GM19035 (cell line): ENCODE measurements around the gene L3MBTL2.
"Not testable (repeated sequence)": the region's sequence is repeated elsewhere in the genome, so short reads cannot be mapped to it uniquely, and the experiment has no call there.

ENCODE experiments used
- ATAC-seq: cut with Tn5 transposase; IDR thresholded peaks from one replicate; pipeline ENCODE4 v1.9.1; 2021; ENCODE audit not compliant: unreplicated experiment

Gene L3MBTL2

DNA sequence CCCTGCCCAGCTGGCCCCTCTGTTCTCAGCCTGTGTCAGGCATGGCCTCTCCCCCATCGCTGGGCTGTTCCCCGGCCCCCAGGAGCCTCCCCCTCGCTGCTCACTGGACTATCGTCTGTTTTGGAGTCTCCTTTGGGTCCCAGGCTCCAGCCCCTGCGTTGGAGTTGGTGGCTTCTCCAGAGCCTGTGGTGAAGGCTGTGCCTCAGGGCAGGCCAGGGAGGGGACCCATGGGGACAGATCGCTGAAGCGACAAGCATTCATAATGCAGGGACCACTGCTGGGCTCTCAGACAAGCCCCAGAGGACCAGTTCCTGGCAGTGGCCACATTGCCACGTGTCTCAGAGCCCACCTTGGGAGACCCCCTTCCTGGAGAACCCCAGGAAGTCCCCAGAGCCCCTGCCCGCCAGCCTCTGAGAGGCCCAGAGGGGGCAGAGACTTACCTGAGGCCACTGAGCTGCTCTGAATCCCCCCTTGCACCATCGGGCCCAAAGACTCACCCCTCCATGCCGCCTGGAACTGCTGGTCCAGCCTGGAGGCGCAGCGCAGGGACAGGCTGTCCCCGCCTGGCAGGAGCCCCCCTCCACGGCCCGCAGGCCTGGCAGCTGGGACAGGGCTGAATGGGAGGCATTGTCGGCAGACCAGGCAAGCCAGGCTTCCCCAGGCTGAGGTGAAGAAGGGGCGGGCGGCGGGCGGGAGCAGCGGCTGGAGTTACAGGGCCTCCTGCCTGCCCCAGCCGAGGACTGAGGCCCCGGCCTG lies 35.4 kb downstream of the L3MBTL2 start, which contains the start of gene CHADL:
Gene CHADL (minus strand): TSS at position 555 of the 756 bp plus-strand sequence. CDS start 50 bp downstream, at position 505.
- no peak for ATAC-seq

- no peak for ATAC-seq
These were observed 36.1 kb downstream of the L3MBTL2 start for GRCh38 chr22:41241133-41241676.

DNA sequence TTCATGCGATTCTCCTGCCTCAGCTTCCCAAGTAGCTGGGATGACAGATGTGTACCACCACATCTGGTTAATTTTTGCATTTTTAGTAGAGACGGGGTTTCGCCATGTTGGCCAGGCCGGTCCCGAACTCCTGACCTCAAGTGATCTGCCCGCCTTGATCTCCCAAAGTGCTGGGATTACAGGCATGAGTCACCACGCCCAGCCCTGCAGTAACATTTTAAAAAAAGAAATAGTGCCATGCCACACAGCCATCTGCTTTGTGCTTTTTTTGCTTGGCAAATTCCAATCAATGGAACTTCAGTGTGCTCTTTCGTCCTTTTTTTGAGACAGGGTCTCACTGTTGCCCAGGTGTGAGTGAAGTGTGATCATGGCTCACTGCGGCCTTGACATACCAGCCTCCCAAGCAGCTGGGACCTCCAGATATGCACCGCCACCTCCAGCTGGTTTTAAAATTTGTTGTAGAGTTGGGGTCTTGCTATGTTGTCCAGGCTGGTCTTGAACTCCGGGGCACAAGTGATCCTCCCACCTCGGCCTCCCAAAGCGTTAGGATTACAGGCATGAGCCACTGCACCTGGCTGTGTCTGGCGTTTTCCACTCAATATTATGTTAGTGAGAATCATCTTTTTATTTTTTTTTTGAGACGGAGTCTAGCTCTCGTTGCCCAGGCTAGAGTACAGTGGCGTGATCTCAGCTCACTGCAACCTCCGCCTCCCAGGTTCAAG lies 37.4 kb downstream of the L3MBTL2 start:
- no peak for ATAC-seq

GRCh38 chr22:41243361-41243760 lies 38.2 kb downstream of the L3MBTL2 start:
- ATAC-seq = no peak

- ATAC-seq = no peak
These were observed 40.9 kb downstream of the L3MBTL2 start for GRCh38 chr22:41245917-41246499.

DNA sequence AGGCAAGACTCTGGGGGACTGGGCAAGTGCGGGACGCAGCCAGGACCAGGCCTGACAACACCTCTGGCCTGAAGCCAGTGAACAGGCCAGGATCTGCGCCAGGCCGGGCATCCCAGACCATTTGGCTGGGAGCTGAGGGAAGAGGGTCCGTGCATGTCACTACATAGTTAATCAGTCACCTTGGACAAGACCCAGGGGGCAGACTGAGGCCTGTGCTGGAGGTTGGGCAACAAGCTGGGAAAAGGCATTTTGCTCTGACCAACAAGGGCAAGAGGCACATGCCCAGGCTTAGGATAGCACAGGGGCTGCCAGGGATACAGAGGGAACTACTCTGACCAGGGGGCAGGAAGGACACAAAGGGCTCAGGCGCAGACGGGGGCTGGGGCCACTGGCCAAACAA lies 42.6 kb downstream of the L3MBTL2 start:
- ATAC-seq = no peak

- ATAC-seq = no peak
These were observed 43.2 kb downstream of the L3MBTL2 start for GRCh38 chr22:41248314-41248713.

- no peak for ATAC-seq
These were observed 43.6 kb downstream of the L3MBTL2 start for GRCh38 chr22:41248758-41249157.

DNA sequence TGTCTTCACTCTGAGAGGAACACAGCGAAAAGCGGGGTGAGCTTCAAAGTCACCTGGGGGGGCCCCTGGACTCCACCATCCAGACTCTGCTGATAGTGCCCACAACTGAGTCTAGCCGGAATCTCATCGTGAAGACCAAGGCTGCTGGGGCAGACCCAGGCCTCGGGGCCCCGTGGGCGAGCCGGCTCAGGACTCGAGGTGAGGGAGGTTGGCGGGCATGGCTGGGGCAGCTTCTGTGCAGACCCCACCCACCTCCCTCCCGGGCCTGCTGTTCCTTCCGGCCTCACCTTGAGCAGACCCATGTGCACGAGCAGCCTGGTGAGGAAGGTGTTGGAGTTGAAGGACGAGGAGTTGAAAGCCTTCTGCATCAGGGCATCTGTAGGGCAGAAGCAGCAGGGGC lies 44.3 kb downstream of the L3MBTL2 start:
- no peak for ATAC-seq

DNA sequence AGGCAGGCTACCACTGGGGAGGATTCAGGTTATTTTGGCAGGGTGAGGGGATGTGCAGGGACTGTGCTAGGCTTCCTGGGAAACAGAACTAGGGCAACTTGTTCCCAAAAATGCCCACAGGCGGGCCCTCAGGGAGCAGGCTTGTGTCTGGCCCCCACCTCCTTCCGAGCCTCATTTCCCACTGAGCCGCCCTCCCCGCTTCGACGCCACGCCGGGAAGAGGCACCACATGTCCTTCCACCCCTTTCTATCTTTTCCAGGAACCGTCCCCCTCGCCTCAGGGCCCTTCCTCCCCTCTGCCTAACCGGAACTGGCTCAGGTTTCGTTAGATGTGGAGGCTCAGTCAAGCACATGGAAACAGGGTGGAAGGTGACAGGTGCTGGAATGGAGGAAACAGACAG lies 45.0 kb downstream of the L3MBTL2 start:
- ATAC-seq = no peak

DNA sequence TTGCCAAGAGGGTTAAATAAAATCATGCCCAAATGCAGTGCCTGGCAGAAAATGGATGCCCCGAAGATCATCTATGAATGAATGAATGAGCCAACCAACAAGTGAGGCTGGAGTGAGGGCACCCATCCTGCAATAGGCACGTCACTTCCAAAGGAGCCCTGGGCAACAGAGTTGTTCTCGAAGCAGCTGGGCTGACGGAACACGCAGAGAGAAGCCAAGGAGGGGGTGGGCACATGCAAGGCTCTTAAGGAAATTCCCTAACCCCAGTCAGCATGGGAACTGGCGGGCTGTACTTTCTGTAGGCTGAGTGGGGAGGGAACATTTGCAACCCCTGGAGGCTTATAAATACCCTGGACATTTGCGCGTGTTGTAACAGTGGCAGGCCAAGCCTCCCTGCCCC lies 47.3 kb downstream of the L3MBTL2 start:
- ATAC-seq = no peak

DNA sequence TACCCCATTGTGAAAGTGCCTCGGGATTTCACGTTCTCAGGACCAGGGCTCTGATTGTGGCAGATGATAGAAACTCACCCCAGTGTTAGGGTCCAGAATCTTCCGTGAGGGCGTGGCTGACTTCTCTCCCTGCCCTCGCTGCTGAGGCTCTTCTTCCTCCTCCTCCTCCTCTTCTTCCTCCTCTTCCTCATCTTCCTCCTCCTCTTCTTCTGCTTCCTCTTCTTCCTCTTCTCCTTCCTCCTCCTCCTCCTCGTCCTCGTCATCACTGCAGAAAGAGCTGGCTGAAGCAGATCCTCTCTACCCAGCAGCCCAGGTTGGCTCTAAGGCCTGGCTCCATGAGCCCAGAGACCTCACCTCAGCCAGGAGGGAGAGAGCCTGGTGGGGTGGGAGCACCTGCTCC lies 49.1 kb downstream of the L3MBTL2 start:
- ATAC-seq = no peak

- ATAC-seq = no peak
These were observed 51.4 kb downstream of the L3MBTL2 start for GRCh38 chr22:41256254-41257253.

DNA sequence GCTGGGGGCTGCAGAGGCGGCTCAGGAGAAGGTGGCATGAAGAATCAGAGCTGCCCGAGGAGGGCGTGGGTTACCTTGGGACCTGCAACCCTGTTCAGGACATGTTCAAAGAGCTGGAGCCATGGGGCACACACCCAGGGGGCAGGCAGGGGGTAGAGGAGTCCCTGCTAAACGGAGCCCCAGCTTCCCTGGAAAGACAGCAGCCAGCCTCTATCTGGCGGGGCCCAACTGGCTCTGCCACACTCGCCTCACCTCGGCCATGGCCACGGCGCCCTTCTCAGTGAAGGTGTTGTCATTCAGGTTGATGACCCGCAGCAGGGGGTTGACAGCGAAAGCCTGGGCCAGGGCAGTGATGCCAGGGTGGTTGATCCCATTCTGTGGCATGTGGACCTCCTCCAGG lies 52.6 kb downstream of the L3MBTL2 start:
- no peak for ATAC-seq

DNA sequence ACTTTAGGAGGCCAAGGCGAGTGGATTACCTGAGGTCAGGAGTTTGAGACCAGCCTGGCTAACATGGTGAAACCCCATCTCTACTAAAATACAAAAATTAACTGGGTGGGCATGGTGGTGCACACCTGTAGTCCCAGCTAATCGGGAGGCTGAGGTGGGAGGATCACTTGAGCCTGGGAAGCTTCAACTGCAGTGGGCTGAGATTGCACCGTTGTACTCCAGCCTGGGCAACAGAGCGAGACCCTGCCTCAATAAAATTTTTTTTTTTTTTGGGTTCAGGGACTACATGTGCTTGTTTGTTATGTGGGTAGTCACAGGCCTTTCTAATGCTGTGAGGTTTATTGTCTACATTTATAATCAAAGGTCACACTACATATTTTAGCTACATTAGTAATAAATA lies 54.6 kb downstream of the L3MBTL2 start:
- ATAC-seq = not testable (repeated sequence)

DNA sequence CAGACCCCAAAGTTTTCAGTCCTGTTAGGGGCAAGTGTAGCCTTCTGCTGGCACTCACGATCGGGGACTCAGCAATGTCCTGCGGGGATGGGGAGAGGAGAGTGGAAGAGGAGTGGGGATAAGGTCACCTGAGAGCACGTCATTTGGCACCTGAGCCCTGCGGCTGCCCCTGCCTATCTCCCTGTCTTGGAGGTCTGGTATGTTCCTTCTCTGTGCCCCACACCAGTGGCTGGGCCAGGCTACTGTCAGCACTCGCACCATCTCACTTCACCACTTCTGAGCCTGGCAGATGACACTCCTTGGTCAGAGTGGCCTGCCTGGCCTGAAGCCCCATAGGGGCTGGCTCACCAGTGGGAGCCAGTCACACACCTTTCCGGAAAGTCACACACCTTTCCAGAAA lies 55.8 kb downstream of the L3MBTL2 start:
- ATAC-seq = no peak

DNA sequence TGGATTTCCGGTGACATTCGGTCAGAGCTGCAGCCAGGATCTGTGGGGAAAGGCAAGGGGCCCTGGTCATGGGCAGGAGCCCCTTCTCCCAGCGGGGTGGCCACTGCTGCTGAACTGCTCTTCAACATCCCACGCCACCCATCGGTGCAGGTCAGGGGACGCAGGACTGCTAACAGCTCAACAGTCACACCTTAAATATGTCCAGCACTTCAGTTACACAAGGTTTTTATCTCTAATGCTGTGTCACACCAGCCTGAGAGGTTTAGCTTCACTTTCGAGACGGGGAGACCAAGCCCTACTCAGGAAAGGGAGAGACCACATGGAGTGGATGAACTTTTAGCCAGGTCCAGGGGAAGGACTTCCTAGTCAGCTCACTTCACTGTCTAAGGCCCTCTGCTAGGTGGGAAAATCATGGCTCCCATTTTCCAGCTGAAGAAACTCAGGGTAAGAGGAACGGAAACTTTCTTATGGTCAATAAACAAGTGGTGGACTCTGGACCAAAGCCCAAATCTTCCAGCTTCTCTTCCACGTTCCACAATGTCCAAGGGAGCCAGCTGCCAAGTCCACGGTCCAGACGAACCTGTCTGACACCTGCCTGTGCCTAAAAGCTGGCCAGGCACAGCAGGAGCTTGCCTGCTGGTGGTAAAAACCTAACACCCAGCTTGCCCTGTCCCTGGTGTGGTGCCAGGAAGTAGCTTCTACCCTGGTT lies 56.6 kb downstream of the L3MBTL2 start:
- ATAC-seq = no peak

GRCh38 chr22:41262250-41262765 lies 57.2 kb downstream of the L3MBTL2 start:
- no peak for ATAC-seq

- no peak for ATAC-seq
These were observed 58.6 kb downstream of the L3MBTL2 start for GRCh38 chr22:41263704-41264103.
